Suprapubic skin (tissue), 3 donors: ENCODE data around the gene HAT1.

Source experiments
- CTCF ChIP-seq, 2 donors: fragments of 200-600 bp in 1 of 2; fragments of 450-650 bp in 1 of 2; sonication (generic) in 1 of 2; IDR thresholded peaks; one replicate each; pipeline ENCODE4 v1.5.1; 2016 to 2019; ENCODE audit warnings: antibody characterized with exemption in 2 of 2, mild to moderate bottlenecking in 1 of 2, moderate library complexity in 1 of 2
- POLR2AphosphoS5 ChIP-seq, 3 donors: sonication (generic); formaldehyde crosslinking; IDR thresholded peaks; one replicate each; pipeline ENCODE4 v1.6.1; 2017; ENCODE audit warnings: antibody characterized with exemption in 3 of 3

GRCh38 chr2:171882089-171882769 lies 40.0 kb upstream of the HAT1 start:
- TF ChIP-seq CTCF (IDR thresholded peaks at IDR 0.05) = no peak
- TF ChIP-seq POLR2AphosphoS5 (IDR thresholded peaks at IDR 0.05) = no peak
